GM23338 (cell line): Measurements from ENCODE around the gene HVCN1. TPM values are rescaled to one million over a fixed set of nuclear protein-coding genes. Genes with fewer than 3 reads are reported as not detected.

Experiments
- ATAC-seq: fragments of 200-7000 bp; cut with Tn5 transposase; 3 replicates; pipeline ENCODE4 v1.9.1; 2020
- DNase-seq: peaks from one replicate; pipeline ENCODE4 v3.0.0-alpha.2; 2015; ENCODE audit warnings: low spot score
- H2AFZ ChIP-seq: fragments of 200-600 bp; sonication (generic); 2 replicates; pipeline ENCODE4 v1.8.0; 2016; ENCODE audit warnings: antibody characterized with exemption, mild to moderate bottlenecking, moderate library complexity
- H3F3A ChIP-seq: fragments of 200-600 bp; sonication (generic); replicated peaks from 2 replicates; pipeline ENCODE4 v1.8.0; 2017; ENCODE audit warnings: antibody characterized with exemption, mixed run types, low read depth
- H3K27ac ChIP-seq: fragments of 200-600 bp; sonication (generic); 2 replicates; pipeline ENCODE4 v1.6.1; 2016; ENCODE audit warnings: low read depth
- H3K27me3 ChIP-seq: fragments of 200-600 bp; sonication (generic); 2 replicates; pipeline ENCODE4 v1.8.0; 2016; ENCODE audit warnings: mild to moderate bottlenecking, mixed run types, moderate library complexity; ENCODE audit not compliant: insufficient read depth
- H3K36me3 ChIP-seq: fragments of 200-600 bp; sonication (generic); 2 replicates; pipeline ENCODE4 v1.8.0; 2016; ENCODE audit warnings: mild to moderate bottlenecking; ENCODE audit not compliant: insufficient read depth
- H3K4me1 ChIP-seq: fragments of 200-600 bp; sonication (generic); 2 replicates; pipeline ENCODE4 v1.8.0; 2016; ENCODE audit warnings: mild to moderate bottlenecking, moderate library complexity; ENCODE audit not compliant: insufficient read depth
- H3K4me2 ChIP-seq: fragments of 200-600 bp; sonication (generic); 2 replicates; pipeline ENCODE4 v1.7.1; 2017; ENCODE audit warnings: mixed run types
- H3K4me3 ChIP-seq: fragments of 200-600 bp; sonication (generic); 2 replicates; pipeline ENCODE4 v1.6.1; 2016; ENCODE audit warnings: mixed run types
- H3K79me2 ChIP-seq: fragments of 200-600 bp; sonication (generic); replicated peaks from 2 replicates; pipeline ENCODE4 v1.8.0; 2017; ENCODE audit warnings: mild to moderate bottlenecking; ENCODE audit not compliant: insufficient read depth
- H3K9me2 ChIP-seq: fragments of 200-600 bp; sonication (generic); 2 replicates; pipeline ENCODE4 v1.8.0; 2017; ENCODE audit not compliant: insufficient read depth
- H4K20me1 ChIP-seq: fragments of 200-600 bp; sonication (generic); replicated peaks from 2 replicates; pipeline ENCODE4 v1.8.0; 2017; ENCODE audit warnings: mild to moderate bottlenecking; ENCODE audit not compliant: insufficient read depth
- H3K27ac Mint-ChIP-seq: 2 replicates; pipeline ENCODE4 v1.8.0; 2020; ENCODE audit warnings: inconsistent platforms, mild to moderate bottlenecking, moderate library complexity, mixed read lengths
- H3K27me3 Mint-ChIP-seq: 3 replicates; pipeline ENCODE4 v1.8.0; 2022; ENCODE audit warnings: low read depth, mild to moderate bottlenecking, moderate library complexity, mixed read lengths, inconsistent platforms; ENCODE audit not compliant: insufficient read depth, poor library complexity
- H3K36me3 Mint-ChIP-seq: 3 replicates; pipeline ENCODE4 v1.8.0; 2021; ENCODE audit warnings: low read depth, mild to moderate bottlenecking, inconsistent platforms, moderate library complexity, mixed read lengths
- H3K4me1 Mint-ChIP-seq: 3 replicates; pipeline ENCODE4 v1.8.0; 2020; ENCODE audit warnings: mild to moderate bottlenecking, inconsistent platforms, mixed read lengths
- H3K4me3 Mint-ChIP-seq: 3 replicates; pipeline ENCODE4 v1.8.0; 2021; ENCODE audit warnings: moderate library complexity, mild to moderate bottlenecking, inconsistent platforms, mixed read lengths
- H3K9me3 Mint-ChIP-seq: 3 replicates; pipeline ENCODE4 v1.8.0; 2020; ENCODE audit warnings: moderate library complexity, mild to moderate bottlenecking, inconsistent platforms, mixed read lengths
- CREB1 ChIP-seq: fragments of 250-450 bp; sonication (Bioruptor Pico); IDR thresholded peaks from 2 replicates; pipeline ENCODE4 v1.5.0; 2020; ENCODE audit warnings: low read depth, mild to moderate bottlenecking, moderate library complexity
- EZH2 ChIP-seq: fragments of 200-600 bp; sonication (generic); IDR thresholded peaks from one replicate; pipeline ENCODE4 v1.8.0; 2017; ENCODE audit warnings: antibody characterized with exemption, mild to moderate bottlenecking, low read depth; ENCODE audit not compliant: unreplicated experiment
- EZH2phosphoT487 ChIP-seq: fragments of 200-600 bp; sonication (generic); IDR thresholded peaks from one replicate; pipeline ENCODE4 v1.8.1; 2018; ENCODE audit warnings: antibody characterized with exemption; ENCODE audit not compliant: unreplicated experiment
- JUNB ChIP-seq: IDR thresholded peaks from one replicate; pipeline ENCODE4 v1.6.1; 2016; ENCODE audit warnings: antibody characterized with exemption; ENCODE audit not compliant: unreplicated experiment
- POLR2AphosphoS5 ChIP-seq: IDR thresholded peaks from 2 replicates; pipeline ENCODE4 v1.6.1; 2016; ENCODE audit warnings: antibody characterized with exemption, low read depth
- STAT1 ChIP-seq: IDR thresholded peaks from one replicate; pipeline ENCODE4 v1.6.1; 2016; ENCODE audit warnings: antibody characterized with exemption; ENCODE audit not compliant: unreplicated experiment
- ZNF114 ChIP-seq: fragments of 250-450 bp; sonication (Bioruptor Pico); IDR thresholded peaks from 2 replicates; pipeline ENCODE4 v1.5.0; 2020; ENCODE audit warnings: mild to moderate bottlenecking, moderate library complexity
- ZNF331 ChIP-seq: fragments of 250-450 bp; sonication (Bioruptor Pico); IDR thresholded peaks from 2 replicates; pipeline ENCODE4 v1.5.0; 2020; ENCODE audit warnings: low read depth, mild to moderate bottlenecking, moderate library complexity
- polyA plus RNA-seq: library from polyadenylated mRNA; unstranded; fragments of >200 nt; fragmentation: Nextera tagmentation; extraction: Ambion mirVana; gene quantifications from 2 replicates; pipeline ENCODE4 v1.2.1, GENCODE V29; 2016
- total RNA-seq: library from RNA; depleted of rRNA; stranded (reverse); fragments of >200 nt; shearing (Covaris generic); gene quantifications from 2 replicates; pipeline ENCODE4 v1.2.3, GENCODE V29; 2014
- TF ChIP-seq, protein P1 (sequence below), 2 experiments: fragments of 200-600 bp in 1 of 2; sonication (generic) in 1 of 2; conservative IDR thresholded peaks; 2 replicates each; pipeline versions ENCODE4 v1.5.1 to v1.6.1; 2016 to 2017; ENCODE audit warnings: antibody characterized with exemption in 2 of 2, low read depth in 2 of 2, mild to moderate bottlenecking in 2 of 2, moderate library complexity in 1 of 2
- TF ChIP-seq, protein P2 (sequence below): IDR thresholded peaks from 2 replicates; pipeline ENCODE4 v1.6.1; 2016; ENCODE audit warnings: antibody characterized with exemption
- TF ChIP-seq, protein P3 (sequence below): IDR thresholded peaks from one replicate; pipeline ENCODE4 v1.6.1; 2018; ENCODE audit warnings: antibody characterized with exemption; ENCODE audit not compliant: unreplicated experiment

HVCN1 gene
- total and polyA plus RNA-seq, 2 experiments from 2014 or later, result 10.4 to 10.7 TPM

DNA sequence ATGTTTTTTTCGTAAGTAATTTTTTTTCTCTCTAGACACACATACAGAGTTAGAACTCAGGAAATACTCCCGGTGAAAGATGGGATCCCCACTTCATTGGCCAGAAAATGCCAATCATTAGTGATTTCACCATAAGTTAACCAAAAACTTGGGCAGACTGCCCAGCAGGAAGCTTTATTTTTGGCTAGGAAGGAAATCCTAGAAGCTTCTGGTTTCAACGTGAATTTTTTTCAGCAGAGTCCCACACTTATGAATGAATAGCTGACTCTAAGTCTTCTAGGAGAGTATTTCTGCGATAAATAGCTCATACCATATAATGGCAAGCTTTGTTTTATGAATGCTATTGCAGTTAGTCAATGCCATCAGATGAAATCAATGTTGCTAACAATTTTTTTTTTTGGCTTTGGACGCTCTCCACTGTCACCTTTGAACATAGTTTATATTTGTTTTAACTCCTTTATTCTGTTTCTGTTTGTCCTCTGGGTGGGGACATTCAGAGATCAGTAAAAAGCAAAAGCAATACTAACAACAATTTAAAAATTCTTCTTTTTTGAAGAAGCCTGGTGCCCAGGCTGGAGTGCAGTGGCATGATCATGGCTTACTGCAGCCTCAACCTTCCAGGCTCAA lies 44.3 kb upstream of the HVCN1 start (continued):
- TF ChIP-seq ZNF331 (CRISPR knock-in tag) (no peak), JUNB (no peak), EZH2 (no peak), EZH2phosphoT487 (no peak), POLR2AphosphoS5 (no peak), STAT1 (no peak), CREB1 (CRISPR knock-in tag) (no peak), ZNF114 (CRISPR knock-in tag) (no peak)
- TF ChIP-seq, protein P1, sequence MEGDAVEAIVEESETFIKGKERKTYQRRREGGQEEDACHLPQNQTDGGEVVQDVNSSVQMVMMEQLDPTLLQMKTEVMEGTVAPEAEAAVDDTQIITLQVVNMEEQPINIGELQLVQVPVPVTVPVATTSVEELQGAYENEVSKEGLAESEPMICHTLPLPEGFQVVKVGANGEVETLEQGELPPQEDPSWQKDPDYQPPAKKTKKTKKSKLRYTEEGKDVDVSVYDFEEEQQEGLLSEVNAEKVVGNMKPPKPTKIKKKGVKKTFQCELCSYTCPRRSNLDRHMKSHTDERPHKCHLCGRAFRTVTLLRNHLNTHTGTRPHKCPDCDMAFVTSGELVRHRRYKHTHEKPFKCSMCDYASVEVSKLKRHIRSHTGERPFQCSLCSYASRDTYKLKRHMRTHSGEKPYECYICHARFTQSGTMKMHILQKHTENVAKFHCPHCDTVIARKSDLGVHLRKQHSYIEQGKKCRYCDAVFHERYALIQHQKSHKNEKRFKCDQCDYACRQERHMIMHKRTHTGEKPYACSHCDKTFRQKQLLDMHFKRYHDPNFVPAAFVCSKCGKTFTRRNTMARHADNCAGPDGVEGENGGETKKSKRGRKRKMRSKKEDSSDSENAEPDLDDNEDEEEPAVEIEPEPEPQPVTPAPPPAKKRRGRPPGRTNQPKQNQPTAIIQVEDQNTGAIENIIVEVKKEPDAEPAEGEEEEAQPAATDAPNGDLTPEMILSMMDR (conservative IDR thresholded peaks at IDR 0.05; ENCODE audit: low read depth in 2 of 2), result no peak
- TF ChIP-seq, protein P2, sequence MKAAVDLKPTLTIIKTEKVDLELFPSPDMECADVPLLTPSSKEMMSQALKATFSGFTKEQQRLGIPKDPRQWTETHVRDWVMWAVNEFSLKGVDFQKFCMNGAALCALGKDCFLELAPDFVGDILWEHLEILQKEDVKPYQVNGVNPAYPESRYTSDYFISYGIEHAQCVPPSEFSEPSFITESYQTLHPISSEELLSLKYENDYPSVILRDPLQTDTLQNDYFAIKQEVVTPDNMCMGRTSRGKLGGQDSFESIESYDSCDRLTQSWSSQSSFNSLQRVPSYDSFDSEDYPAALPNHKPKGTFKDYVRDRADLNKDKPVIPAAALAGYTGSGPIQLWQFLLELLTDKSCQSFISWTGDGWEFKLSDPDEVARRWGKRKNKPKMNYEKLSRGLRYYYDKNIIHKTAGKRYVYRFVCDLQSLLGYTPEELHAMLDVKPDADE, result no peak
- TF ChIP-seq, protein P3, sequence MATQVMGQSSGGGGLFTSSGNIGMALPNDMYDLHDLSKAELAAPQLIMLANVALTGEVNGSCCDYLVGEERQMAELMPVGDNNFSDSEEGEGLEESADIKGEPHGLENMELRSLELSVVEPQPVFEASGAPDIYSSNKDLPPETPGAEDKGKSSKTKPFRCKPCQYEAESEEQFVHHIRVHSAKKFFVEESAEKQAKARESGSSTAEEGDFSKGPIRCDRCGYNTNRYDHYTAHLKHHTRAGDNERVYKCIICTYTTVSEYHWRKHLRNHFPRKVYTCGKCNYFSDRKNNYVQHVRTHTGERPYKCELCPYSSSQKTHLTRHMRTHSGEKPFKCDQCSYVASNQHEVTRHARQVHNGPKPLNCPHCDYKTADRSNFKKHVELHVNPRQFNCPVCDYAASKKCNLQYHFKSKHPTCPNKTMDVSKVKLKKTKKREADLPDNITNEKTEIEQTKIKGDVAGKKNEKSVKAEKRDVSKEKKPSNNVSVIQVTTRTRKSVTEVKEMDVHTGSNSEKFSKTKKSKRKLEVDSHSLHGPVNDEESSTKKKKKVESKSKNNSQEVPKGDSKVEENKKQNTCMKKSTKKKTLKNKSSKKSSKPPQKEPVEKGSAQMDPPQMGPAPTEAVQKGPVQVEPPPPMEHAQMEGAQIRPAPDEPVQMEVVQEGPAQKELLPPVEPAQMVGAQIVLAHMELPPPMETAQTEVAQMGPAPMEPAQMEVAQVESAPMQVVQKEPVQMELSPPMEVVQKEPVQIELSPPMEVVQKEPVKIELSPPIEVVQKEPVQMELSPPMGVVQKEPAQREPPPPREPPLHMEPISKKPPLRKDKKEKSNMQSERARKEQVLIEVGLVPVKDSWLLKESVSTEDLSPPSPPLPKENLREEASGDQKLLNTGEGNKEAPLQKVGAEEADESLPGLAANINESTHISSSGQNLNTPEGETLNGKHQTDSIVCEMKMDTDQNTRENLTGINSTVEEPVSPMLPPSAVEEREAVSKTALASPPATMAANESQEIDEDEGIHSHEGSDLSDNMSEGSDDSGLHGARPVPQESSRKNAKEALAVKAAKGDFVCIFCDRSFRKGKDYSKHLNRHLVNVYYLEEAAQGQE, result no peak

DNA sequence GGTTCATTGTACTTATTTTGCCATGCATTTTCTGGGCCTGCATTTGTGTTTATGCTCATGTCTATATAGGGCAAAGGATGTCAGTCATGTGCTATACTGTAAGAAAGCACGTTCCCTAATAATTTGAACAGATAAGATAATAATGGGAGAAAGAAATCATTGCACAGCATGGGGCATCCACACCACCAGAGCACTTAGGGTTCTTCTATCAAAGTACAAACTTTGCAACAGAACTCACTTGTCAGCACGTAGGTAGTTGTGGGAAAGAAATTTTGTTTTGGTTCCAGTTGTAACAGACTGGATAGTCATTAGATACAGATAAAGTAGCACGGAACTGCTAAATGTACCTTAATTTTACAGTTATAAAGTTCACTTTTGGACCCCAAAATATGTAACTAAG lies 43.7 kb upstream of the HVCN1 start:
- H3K9me2 ChIP-seq, result no peaks in the 10 kb centered on the region
- peaks cover 12% of the 10 kb centered on the region for H3K4me1 ChIP-seq
- H3K27me3 ChIP-seq, result no peaks in the 10 kb centered on the region
- H3K4me3 ChIP-seq, result no peak overlapping the region
- H2AFZ ChIP-seq, result no peak overlapping the region
- H3K36me3 ChIP-seq, result peaks cover 39% of the 10 kb centered on the region; the same call in 1 of the 2 replicates
- no peaks in the 10 kb centered on the region for H3K27me3 Mint-ChIP-seq
- peaks cover 29% of the 10 kb centered on the region for H3K4me1 Mint-ChIP-seq
- peaks cover 87% of the 10 kb centered on the region for H4K20me1 ChIP-seq
- no peak overlapping the region for H3K4me3 Mint-ChIP-seq
- no peaks in the 10 kb centered on the region for H3K9me3 Mint-ChIP-seq
- H3K79me2 ChIP-seq, result peaks cover 100% of the 10 kb centered on the region
- H3F3A ChIP-seq, result no peaks in the 10 kb centered on the region
- no peak overlapping the region for H3K27ac Mint-ChIP-seq
- H3K4me2 ChIP-seq, result no peak overlapping the region
- DNase-seq (no peak), ATAC-seq (no peak)
- no peak overlapping the region for H3K27ac ChIP-seq
- peaks cover 72% of the 10 kb centered on the region for H3K36me3 Mint-ChIP-seq
- TF ChIP-seq STAT1, result no peak
- TF ChIP-seq JUNB, result no peak
- TF ChIP-seq, protein P2, result no peak
- TF ChIP-seq POLR2AphosphoS5, result no peak
- TF ChIP-seq EZH2, result no peak
- TF ChIP-seq EZH2phosphoT487, result no peak
- no peak for TF ChIP-seq ZNF114 (CRISPR knock-in tag)
- no peak for TF ChIP-seq CREB1 (CRISPR knock-in tag)
